Upper lobe of left lung (tissue), 6 donors: ENCODE results near the gene SCO1. TPM values are rescaled to one million over a fixed set of nuclear protein-coding genes. Genes with fewer than 3 reads are reported as not detected.

Source experiments
- ATAC-seq, 2 donors: fragments of 200-7000 bp; cut with Tn5 transposase; one replicate each; pipeline ENCODE4 v1.9.1; 2022; ENCODE audit warnings: mild to moderate bottlenecking in 2 of 2, moderate library complexity in 2 of 2; ENCODE audit not compliant: low FRiP score in 2 of 2
- DNase-seq, 2 donors: peaks; one replicate each; pipeline ENCODE4 v3.0.0-alpha.2; 2019 to 2020
- H3K27ac ChIP-seq, 4 donors: fragments of 200-600 bp; sonication (generic); one replicate each; pipeline ENCODE4 v1.5.1; 2016 to 2019
- H3K27me3 ChIP-seq, 4 donors: fragments of 200-600 bp; sonication (generic); one replicate each; pipeline ENCODE4 v1.5.1; 2017 to 2019
- H3K36me3 ChIP-seq, 4 donors: fragments of 200-600 bp; sonication (generic); one replicate each; pipeline ENCODE4 v1.5.1; 2016 to 2019
- H3K4me1 ChIP-seq, 4 donors: fragments of 200-600 bp; sonication (generic); one replicate each; pipeline ENCODE4 v1.5.1; 2018 to 2019
- H3K4me3 ChIP-seq, 4 donors: fragments of 200-600 bp; sonication (generic); one replicate each; pipeline ENCODE4 v1.5.1; 2017 to 2019; ENCODE audit warnings: mild to moderate bottlenecking in 2 of 4, moderate library complexity in 1 of 4
- H3K9me3 ChIP-seq, 4 donors: fragments of 200-600 bp; sonication (generic); one replicate each; pipeline ENCODE4 v1.5.1; 2018 to 2019
- CTCF ChIP-seq, 6 experiments: fragments of 450-650 bp in 4 of 6; fragments of 200-600 bp in 2 of 6; sonication (generic) in 2 of 6; IDR thresholded peaks; one replicate each; pipeline ENCODE4 v1.5.1; 2016 to 2019; ENCODE audit warnings: antibody characterized with exemption in 6 of 6
- EP300 ChIP-seq, 4 donors: sonication (generic); formaldehyde crosslinking; IDR thresholded peaks; one replicate each; pipeline ENCODE4 v1.5.1; 2017; ENCODE audit warnings: antibody characterized with exemption in 4 of 4, control low read depth in 2 of 4
- POLR2A ChIP-seq, 4 donors: fragments of 450-650 bp; IDR thresholded peaks; one replicate each; pipeline ENCODE4 v1.5.1; 2016 to 2017; ENCODE audit warnings: antibody characterized with exemption in 4 of 4, mild to moderate bottlenecking in 2 of 4
- POLR2AphosphoS5 ChIP-seq, 2 donors: sonication (generic); formaldehyde crosslinking; IDR thresholded peaks; one replicate each; pipeline ENCODE4 v1.5.1; 2017; ENCODE audit warnings: antibody characterized with exemption in 2 of 2
- WGBS, 2 donors: methylation state at CpG; one replicate each; pipeline ENCODE4 v1.1.5; 2017 to 2018; 5-methylcytosine and 5-hydroxymethylcytosine counted together
- total RNA-seq, 6 donors: library from RNA; depleted of rRNA in 4 of 6; stranded (reverse); fragments of >200 nt in 4 of 6; gene quantifications; one replicate each; pipeline versions ENCODE4 v1.1.0 to v1.2.1, GENCODE V29; 2016 to 2021
- donor health status: DM: no; HTN: no; CAD: no; lungs with moderate emphysema.
- donor health status: DM: no; HTN: yes; CAD: no; lungs with severe emphysema.

The SCO1 gene
- total RNA-seq, 6 donors from 2014 or later = 5.5 to 23.8 (median 17.4) TPM

DNA sequence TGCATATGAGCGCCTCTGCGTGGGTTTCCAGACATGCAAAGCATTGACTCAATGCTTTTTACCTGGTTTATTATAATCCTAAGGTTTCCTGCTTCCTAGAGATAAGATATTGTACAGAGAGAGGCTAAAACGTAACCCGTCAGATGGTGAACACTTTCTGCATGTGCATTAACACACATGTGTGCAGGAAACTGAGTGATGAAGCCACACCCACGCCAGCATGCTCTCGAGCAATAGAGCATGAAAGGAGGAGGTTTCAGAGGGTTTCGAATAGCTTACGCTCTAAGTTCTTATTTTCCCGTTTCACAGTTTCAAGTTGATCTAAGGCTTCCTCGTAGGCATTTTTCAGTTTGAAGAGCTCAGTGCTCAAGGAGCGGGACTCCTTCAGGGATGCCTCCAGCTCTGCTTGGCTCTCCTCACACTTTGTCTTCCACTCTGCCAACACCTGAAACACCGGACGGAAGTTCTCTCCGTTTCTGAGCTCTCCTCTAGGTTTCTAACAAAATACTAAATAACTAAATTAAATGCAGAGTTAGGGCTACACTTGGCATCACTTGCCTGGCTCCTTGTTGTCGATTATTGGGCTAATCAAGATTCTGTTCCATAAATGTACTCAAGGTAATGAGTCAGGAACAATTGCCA, 63.5 kb downstream of the SCO1 start:
- Histone ChIP-seq H3K27me3 (no peaks in the 10 kb centered on the region), H3K36me3 (peaks cover 0 to 22% (median 5%) of the 10 kb centered on the region in 4 donors), H3K4me3 (no peak overlapping the region), H3K4me1 (no peaks in the 10 kb centered on the region), H3K9me3 (no peaks in the 10 kb centered on the region), H3K27ac (no peak overlapping the region)
- TF ChIP-seq EP300 (IDR thresholded peaks at IDR 0.05) (no peak), POLR2AphosphoS5 (IDR thresholded peaks at IDR 0.05) (no peak), POLR2A (IDR thresholded peaks at IDR 0.05) (no peak), CTCF (IDR thresholded peaks at IDR 0.05) (no peak)
- WGBS, 2 donors = 88 to 93% methylated on average over 15 of the region's 15 CpGs
- ATAC-seq = no peak
- DNase-seq = no peak

DNA sequence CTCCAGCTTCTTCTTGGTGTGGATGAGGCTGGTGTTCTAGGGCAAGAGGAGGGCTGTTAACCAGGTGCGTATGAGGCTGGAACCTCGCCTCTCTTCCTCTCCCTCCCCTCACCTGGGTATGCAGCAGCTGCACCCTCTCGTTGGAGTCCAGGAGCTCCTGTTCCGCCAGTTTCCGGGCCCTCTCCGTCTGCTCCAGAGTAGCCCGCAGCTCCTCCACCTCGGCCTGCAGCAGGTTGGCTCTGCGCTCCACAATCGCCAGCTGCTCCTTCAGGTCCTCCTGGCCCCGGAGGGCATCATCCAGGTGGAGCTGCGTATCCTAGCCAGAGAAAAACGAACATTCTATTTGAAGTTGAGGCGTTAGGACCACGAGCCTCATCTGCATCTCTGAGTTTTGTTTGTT, 65.6 kb downstream of the SCO1 start:
- Histone ChIP-seq H3K4me3 (no peak overlapping the region), H3K27ac (no peak overlapping the region), H3K27me3 (no peaks in the 10 kb centered on the region), H3K9me3 (no peaks in the 10 kb centered on the region), H3K36me3 (peaks cover 0 to 11% (median 2%) of the 10 kb centered on the region in 4 donors), H3K4me1 (no peaks in the 10 kb centered on the region)
- ATAC-seq (no peak), DNase-seq (no peak)
- TF ChIP-seq POLR2AphosphoS5 (IDR thresholded peaks at IDR 0.05) (no peak), POLR2A (IDR thresholded peaks at IDR 0.05) (no peak), CTCF (IDR thresholded peaks at IDR 0.05) (no peak), EP300 (IDR thresholded peaks at IDR 0.05) (no peak)
- 87 to 90% methylated on average over 8 to 9 of the region's 15 CpGs for WGBS, 2 donors

DNA sequence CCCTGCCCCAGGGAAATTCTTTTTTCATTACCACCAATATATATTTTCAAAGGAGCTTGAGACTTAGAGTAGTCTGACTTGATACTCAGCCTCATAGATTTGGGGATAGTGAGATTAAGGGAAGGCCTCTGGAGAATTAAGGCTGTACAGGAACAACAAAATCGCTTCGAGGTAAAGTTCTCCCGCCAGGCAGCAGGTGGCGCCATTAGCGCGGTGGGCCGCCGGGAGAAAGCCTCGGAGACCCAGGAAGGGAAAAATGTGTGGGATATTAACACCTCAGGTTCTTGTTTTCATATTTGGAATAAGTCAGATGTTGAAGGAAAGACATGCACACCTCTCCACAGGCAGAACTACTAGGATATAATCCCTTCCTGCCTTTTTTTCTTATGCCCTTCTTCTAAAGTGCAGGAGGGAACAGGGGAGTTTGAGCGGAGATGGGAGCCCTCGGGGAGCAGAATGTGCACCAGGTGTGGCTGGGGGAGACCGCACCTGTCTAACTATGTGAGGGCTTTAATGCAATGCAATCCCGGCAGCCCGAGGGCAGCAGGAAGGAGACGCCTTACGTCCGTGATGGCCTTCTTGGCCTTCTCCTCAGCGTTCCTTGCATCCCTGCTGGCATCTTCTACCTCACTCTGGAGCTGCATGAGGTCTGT, 66.2 kb downstream of the SCO1 start:
- Histone ChIP-seq H3K4me3 (no peak overlapping the region), H3K4me1 (no peaks in the 10 kb centered on the region), H3K27ac (no peak overlapping the region), H3K36me3 (peaks cover 0 to 11% (median 2%) of the 10 kb centered on the region in 4 donors), H3K9me3 (no peaks in the 10 kb centered on the region), H3K27me3 (no peaks in the 10 kb centered on the region)
- ATAC-seq (no peak), DNase-seq (peak in 1 of 2 donors; percentile 79)
- 52 to 54% methylated on average over 18 of the region's 18 CpGs for WGBS, 2 donors
- TF ChIP-seq POLR2AphosphoS5 (IDR thresholded peaks at IDR 0.05) (no peak), EP300 (IDR thresholded peaks at IDR 0.05) (no peak), POLR2A (IDR thresholded peaks at IDR 0.05) (no peak), CTCF (IDR thresholded peaks at IDR 0.05) (peak; percentile 20 to 73 (median 50))

- H3K27me3 ChIP-seq = no peaks in the 10 kb centered on the region
- H3K36me3 ChIP-seq = peaks cover 0 to 4% (median 2%) of the 10 kb centered on the region in 4 donors
- H3K9me3 ChIP-seq = no peaks in the 10 kb centered on the region
- 91 to 93% methylated on average over 12 of the region's 12 CpGs for WGBS, 2 donors
- no peak overlapping the region for H3K4me3 ChIP-seq
- H3K4me1 ChIP-seq = no peaks in the 10 kb centered on the region
- no peak for TF ChIP-seq POLR2AphosphoS5 (IDR thresholded peaks at IDR 0.05)
- no peak for TF ChIP-seq EP300 (IDR thresholded peaks at IDR 0.05)
- H3K27ac ChIP-seq = no peak overlapping the region
- DNase-seq (no peak), ATAC-seq (no peak)
Observed at GRCh38 chr17:10629706-10630105, 67.6 kb downstream of the SCO1 start.

DNA sequence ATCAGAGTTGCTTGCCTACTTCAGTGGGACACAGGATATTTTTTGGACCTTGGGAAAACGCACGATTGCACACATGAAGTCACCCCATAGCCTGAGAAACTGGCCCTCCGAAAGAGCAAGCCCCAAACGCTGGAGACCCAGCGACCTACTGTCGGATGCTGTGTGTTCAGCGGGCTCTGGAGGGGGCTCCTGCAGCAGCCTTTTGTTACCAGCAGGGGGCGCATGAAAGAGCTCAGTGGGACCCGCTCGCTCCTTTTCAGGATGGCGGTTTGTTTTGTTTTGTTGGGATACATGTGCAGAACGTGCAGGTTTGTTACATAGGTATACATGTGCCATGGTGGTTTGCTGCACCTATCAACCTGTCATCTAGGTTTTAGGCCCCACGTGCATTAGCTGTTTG, 68.6 kb downstream of the SCO1 start:
- H3K4me1 ChIP-seq = no peaks in the 10 kb centered on the region
- 88 to 89% methylated on average over 13 of the region's 13 CpGs for WGBS, 2 donors

More for the DNA sequence above, 68.6 kb downstream of the SCO1 start:
- Histone ChIP-seq H3K27ac (no peak overlapping the region), H3K36me3 (peaks cover 0 to 4% (median 2%) of the 10 kb centered on the region in 4 donors), H3K9me3 (no peaks in the 10 kb centered on the region), H3K27me3 (no peaks in the 10 kb centered on the region), H3K4me3 (no peak overlapping the region)
- ATAC-seq = no peak
- DNase-seq = no peak
- peak in 1 of 6 experiments; percentile 13 for TF ChIP-seq CTCF (IDR thresholded peaks at IDR 0.05)
- no peak for TF ChIP-seq POLR2A (IDR thresholded peaks at IDR 0.05)
